Measurements from ENCODE around the gene CDC42BPB.

- no peak for TF ChIP-seq CTCF (IDR thresholded peaks at IDR 0.05)
- TF ChIP-seq EZH2phosphoT487 (IDR thresholded peaks at IDR 0.05): no peak
- no peak for TF ChIP-seq EZH2 (IDR thresholded peaks at IDR 0.05)
Measured at GRCh38 chr14:102939820-102940561, 117.4 kb downstream of the CDC42BPB start.

Data from neural progenitor cell (in vitro differentiated cells).